ENCODE results near the gene MIDN.
A peak's percentile ranks its signal among the peaks of the same experiment; 100 is the strongest.

The MIDN gene

GRCh38 chr19:1233115-1233667 lies 15.2 kb upstream of the MIDN start:
- DNase-seq = no peak

- no peak for DNase-seq
Measured at GRCh38 chr19:1234051-1234954, 14.1 kb upstream of the MIDN start.

GRCh38 chr19:1234955-1235380 lies 13.4 kb upstream of the MIDN start:
- no peak for DNase-seq

- no peak for DNase-seq
Measured at GRCh38 chr19:1235625-1236538, 12.5 kb upstream of the MIDN start.

- no peak for DNase-seq
Measured at GRCh38 chr19:1236576-1236975, 11.8 kb upstream of the MIDN start.

GRCh38 chr19:1237027-1237659 lies 11.2 kb upstream of the MIDN start:
- no peak for DNase-seq

- peak in 1 of 2 donors; percentile 40 for DNase-seq
Measured at GRCh38 chr19:1237754-1238368, 10.5 kb upstream of the MIDN start, which contains the start of gene CBARP. Gene CBARP (minus strand): TSS chr19:1238005. CDS start chr19:1236100, 1,905 bp downstream.

- DNase-seq = no peak
Measured at GRCh38 chr19:1238369-1239303, 9.7 kb upstream of the MIDN start.

GRCh38 chr19:1239420-1239795 lies 9.0 kb upstream of the MIDN start:
- no peak for DNase-seq

- peak; percentile 69 to 80 for DNase-seq
Measured at GRCh38 chr19:1239796-1240737, 8.3 kb upstream of the MIDN start.

- no peak for DNase-seq
Measured at GRCh38 chr19:1240925-1241324, 7.5 kb upstream of the MIDN start.

GRCh38 chr19:1241417-1242095 lies 6.8 kb upstream of the MIDN start, which contains the start of gene ATP5F1D:
Gene ATP5F1D (plus strand): TSS chr19:1241751. CDS start chr19:1241851, 100 bp downstream.
- peak; percentile 85 to 93 for DNase-seq

GRCh38 chr19:1243768-1244692 lies 4.4 kb upstream of the MIDN start:
- DNase-seq = peak; percentile 64 to 74

- DNase-seq = no peak
Measured at GRCh38 chr19:1244693-1245451, 3.5 kb upstream of the MIDN start.

GRCh38 chr19:1245494-1246264 lies 2.7 kb upstream of the MIDN start:
- no peak for DNase-seq
